Skeletal muscle satellite cell (primary cell): ENCODE data around the gene PPEF1.
"Not testable (repeated sequence)": the region's sequence is repeated elsewhere in the genome, so short reads cannot be mapped to it uniquely, and the experiment has no call there.

ENCODE experiments used
- H3K27me3 ChIP-seq: 2 replicates; pipeline ENCODE4 v1.7.0; 2013; ENCODE audit warnings: low read length; ENCODE audit not compliant: control insufficient read depth, insufficient read depth
- H3K36me3 ChIP-seq: 2 replicates; pipeline ENCODE4 v1.7.0; 2013; ENCODE audit warnings: mild to moderate bottlenecking, control low read depth, low read length; ENCODE audit not compliant: insufficient read depth
- H3K4me1 ChIP-seq: 2 replicates; pipeline ENCODE4 v1.7.0; 2013; ENCODE audit warnings: low read length; ENCODE audit not compliant: control insufficient read depth, insufficient read depth
- H3K4me2 ChIP-seq: 2 replicates; pipeline ENCODE4 v1.7.0; 2013; ENCODE audit warnings: mild to moderate bottlenecking, low read length
- H3K4me3 ChIP-seq: 2 replicates; pipeline ENCODE4 v1.7.0; 2013; ENCODE audit warnings: low read length
- H3K9ac ChIP-seq: 2 replicates; pipeline ENCODE4 v1.7.0; 2013; ENCODE audit warnings: mild to moderate bottlenecking, low read depth, low read length, moderate library complexity
- H3K9me3 ChIP-seq: replicated peaks from 2 replicates; pipeline ENCODE4 v1.7.0; 2013; ENCODE audit warnings: mild to moderate bottlenecking, control low read depth, low read length

The PPEF1 gene

DNA sequence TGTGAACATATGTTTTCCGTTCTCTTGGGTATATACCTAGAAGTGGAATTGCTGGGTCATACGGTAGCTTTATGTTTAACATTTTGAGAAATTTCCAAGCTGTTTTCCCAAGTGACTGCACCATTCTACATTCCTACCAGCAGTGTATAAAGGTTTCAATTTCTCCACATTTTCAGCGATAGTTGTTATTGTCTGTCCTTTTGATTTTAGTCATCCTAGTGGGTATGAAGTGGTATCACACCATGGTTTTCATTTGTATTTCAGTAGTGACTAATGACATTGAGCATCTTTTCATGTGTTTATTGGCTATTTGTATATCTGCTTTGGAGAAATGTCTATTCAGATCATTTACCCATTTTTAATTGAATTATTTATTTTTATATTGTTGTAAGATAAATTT is 2.4 kb downstream of the PPEF1 start:
- H3K36me3 ChIP-seq, result no peaks in the 10 kb centered on the region
- H3K4me1 ChIP-seq, result no peaks in the 10 kb centered on the region
- peaks cover 6% of the 10 kb centered on the region for H3K27me3 ChIP-seq
- no peak overlapping the region for H3K9ac ChIP-seq
- H3K9me3 ChIP-seq, result no peaks in the 10 kb centered on the region
- no peak overlapping the region for H3K4me3 ChIP-seq
- H3K4me2 ChIP-seq, result no peak overlapping the region

DNA sequence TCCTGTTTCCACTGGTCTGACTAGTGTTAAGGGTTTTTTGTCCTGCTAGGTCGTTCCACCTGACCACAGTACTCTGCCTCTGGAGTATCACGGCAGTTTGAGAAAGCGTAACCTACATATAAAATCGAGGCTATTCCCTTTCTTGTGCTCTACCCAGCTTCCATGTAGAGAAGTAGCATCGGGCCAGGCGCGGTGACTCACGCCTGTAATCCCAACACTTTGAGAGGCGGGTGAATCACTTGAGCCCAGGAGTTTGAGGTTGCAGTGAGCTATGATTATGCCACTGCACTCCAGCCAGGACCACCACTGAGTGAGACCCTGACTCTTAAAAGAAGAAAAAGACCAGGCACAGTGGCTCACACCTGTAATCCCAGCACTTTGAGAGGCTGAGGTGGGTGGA is 7.5 kb downstream of the PPEF1 start:
- no peak overlapping the region for H3K4me2 ChIP-seq
- H3K9ac ChIP-seq, result no peak overlapping the region
- H3K27me3 ChIP-seq, result no peaks in the 10 kb centered on the region
- no peaks in the 10 kb centered on the region for H3K4me1 ChIP-seq
- no peaks in the 10 kb centered on the region for H3K9me3 ChIP-seq
- H3K36me3 ChIP-seq, result no peaks in the 10 kb centered on the region
- no peak overlapping the region for H3K4me3 ChIP-seq

DNA sequence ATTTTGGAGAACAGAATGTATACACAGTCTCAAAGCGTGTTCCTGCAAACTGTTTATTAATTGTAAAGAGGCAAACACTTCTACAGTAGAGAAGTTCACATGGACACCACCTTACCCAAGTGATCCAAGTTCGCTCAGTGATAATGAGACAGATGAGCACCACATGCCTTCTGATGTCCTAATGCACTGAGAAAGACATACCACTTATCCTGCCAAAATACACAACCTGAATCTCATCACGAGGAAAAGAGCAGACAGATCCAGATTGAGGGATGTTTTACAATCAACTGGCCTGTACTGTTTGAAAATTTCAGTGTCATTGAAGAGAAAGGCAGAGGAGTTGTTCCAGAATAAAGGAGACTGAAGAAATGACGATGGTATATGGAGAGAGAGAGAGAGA is 12.4 kb downstream of the PPEF1 start:
- no peaks in the 10 kb centered on the region for H3K36me3 ChIP-seq
- no peaks in the 10 kb centered on the region for H3K27me3 ChIP-seq
- no peaks in the 10 kb centered on the region for H3K9me3 ChIP-seq
- no peaks in the 10 kb centered on the region for H3K4me1 ChIP-seq
- H3K9ac ChIP-seq, result no peak overlapping the region
- no peak overlapping the region for H3K4me2 ChIP-seq
- H3K4me3 ChIP-seq, result no peak overlapping the region

DNA sequence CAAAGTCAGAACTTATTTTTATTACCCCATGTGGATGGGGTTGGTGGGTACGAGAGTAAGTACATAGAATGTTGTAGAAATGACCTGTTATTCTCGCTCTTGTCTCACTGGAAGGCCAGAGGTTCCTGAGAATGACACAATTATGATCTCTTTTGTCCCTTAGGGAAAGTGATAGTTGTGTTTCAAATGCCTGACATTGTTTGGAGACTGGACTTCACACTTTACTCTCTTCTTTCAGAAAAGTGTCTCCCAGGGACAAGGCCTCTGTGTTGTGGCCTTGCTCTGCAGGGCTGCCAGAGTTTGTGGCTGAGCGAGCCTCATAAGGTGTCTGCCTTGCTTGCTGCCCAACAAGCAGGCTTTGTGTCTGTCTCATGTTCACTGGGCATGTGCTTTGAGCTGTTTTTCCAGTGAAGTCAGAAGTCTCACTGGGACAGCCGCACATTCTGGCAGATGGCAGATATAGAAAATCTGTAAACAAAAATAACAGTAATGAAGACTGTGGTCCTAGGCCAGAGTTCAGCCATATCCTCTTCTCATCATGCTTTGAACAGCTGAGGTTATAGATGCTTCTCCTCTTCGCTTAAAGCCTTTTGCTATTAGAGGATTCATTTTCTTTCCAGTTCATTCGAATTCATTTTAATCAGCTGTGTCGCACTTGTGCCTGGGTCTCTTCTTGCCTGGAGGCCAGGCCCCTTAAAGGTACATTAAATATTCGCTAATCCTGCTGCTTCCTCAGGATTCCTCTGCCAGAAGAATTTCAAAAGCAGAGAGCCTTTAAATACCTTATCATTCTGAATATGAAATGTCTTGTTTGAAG is 14.4 kb downstream of the PPEF1 start:
- no peak overlapping the region for H3K4me3 ChIP-seq
- H3K27me3 ChIP-seq, result no peaks in the 10 kb centered on the region
- peaks cover 3% of the 10 kb centered on the region for H3K9me3 ChIP-seq
- H3K9ac ChIP-seq, result no peak overlapping the region
- H3K4me1 ChIP-seq, result no peaks in the 10 kb centered on the region
- H3K36me3 ChIP-seq, result no peaks in the 10 kb centered on the region
- H3K4me2 ChIP-seq, result no peak overlapping the region

DNA sequence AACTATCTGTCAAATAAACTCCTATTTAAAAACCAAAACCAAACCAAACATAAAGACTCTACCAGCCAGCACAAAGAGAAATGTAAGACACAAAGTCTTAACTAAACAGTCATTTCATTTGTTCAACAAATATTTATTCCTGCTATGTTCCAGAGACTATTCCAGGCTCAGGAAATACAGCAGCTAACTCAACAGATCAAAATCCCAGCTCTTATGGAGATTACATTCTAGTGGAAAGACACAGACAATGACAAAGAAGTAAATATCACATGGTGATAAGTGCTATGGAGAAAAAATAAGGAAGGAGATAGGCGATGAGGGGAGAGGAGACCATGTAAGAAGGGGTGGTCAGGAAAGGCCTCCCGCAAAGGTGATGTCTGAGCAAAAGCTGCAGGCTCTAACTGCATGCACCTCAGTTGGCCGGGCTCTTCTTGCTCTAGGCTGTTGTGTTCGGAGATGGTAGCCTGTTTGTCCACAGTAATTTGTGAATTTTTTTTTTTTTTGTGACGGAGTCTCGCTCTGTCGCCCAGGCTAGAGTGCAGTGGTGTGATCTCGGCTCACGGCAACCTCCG is 15.1 kb downstream of the PPEF1 start:
- Histone ChIP-seq H3K9ac (no peak overlapping the region), H3K4me3 (no peak overlapping the region), H3K4me2 (no peak overlapping the region), H3K36me3 (no peaks in the 10 kb centered on the region), H3K27me3 (no peaks in the 10 kb centered on the region), H3K9me3 (peaks cover 3% of the 10 kb centered on the region), H3K4me1 (no peaks in the 10 kb centered on the region)

DNA sequence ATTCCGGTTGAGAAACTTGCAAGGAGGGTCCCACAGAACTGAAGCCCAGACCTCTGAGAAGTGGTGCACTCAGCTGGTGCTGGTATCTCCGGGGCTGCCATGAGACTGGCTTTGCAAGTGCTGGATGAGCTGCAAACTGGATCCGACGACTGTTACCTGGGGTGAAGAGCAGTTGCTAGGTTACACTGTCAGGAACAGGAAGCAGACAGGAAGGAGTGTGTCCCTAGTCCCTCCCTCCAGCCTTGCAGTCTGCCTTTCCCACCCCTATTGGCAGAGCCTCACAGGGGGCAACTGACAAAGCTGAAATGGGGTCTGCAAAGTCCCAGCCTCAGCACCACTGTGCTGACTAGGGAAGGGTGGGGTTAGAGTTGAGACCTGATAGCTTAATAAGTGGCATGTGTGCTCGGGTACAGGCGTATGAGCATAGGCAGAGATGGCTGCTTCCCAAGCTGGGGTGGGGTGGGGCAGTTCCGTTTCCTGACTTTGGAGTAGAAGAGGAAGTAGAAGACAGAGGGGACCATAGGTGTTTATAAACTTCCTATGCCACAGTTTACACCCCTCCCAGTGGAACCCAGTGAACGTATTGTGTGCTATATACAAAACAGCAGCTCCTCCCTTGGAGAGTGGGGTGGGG is 18.0 kb downstream of the PPEF1 start:
- no peaks in the 10 kb centered on the region for H3K27me3 ChIP-seq
- no peaks in the 10 kb centered on the region for H3K36me3 ChIP-seq
- peaks cover 3% of the 10 kb centered on the region for H3K9me3 ChIP-seq
- H3K9ac ChIP-seq, result no peak overlapping the region
- no peak overlapping the region for H3K4me3 ChIP-seq
- H3K4me2 ChIP-seq, result no peak overlapping the region
- H3K4me1 ChIP-seq, result no peaks in the 10 kb centered on the region

DNA sequence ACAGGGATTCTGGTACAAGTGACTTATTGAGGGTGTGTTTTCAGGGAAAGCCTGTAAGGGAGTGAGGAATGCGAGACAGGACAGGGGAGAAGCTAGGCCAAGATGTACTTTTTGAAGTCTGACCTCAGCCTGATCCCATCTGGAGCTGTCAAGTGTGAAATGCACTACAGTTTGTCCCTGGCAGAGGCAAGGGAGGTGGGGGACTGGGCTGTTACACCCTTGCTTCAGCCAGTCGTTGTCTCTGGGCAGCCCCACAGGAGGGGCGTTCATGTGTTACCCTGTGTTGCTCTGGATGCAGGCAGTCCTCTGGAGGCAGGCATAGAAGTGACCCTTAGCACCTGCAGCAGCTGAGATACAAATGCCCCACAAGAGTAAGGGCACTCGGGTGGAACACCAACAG is 25.8 kb downstream of the PPEF1 start:
- no peaks in the 10 kb centered on the region for H3K27me3 ChIP-seq
- H3K4me3 ChIP-seq, result no peak overlapping the region
- no peak overlapping the region for H3K4me2 ChIP-seq
- H3K9me3 ChIP-seq, result no peaks in the 10 kb centered on the region
- no peaks in the 10 kb centered on the region for H3K36me3 ChIP-seq
- H3K9ac ChIP-seq, result no peak overlapping the region
- H3K4me1 ChIP-seq, result no peaks in the 10 kb centered on the region

DNA sequence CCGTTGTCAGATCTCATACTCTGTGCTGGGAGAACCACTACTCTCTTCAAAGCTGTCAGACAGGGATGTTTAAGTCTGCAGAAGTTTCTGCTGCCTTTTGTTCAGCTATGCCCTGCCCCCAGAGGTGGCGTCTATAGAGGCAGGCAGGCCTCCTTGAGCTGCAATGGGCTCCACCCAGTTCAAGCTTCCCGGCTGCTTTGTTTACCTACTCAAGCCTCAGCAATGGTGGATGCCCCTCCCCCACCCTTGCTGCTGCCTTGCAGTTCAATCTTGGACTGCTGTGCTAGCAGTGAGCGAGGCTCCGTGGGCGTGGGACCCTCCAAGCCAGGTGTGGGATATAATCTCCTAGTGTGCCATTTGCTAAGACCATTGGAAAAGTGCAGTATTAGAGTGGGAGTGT is 32.2 kb downstream of the PPEF1 start:
- H3K36me3 ChIP-seq, H3K9me3 ChIP-seq, H3K9ac ChIP-seq, H3K4me1 ChIP-seq, H3K4me2 ChIP-seq, H3K27me3 ChIP-seq, H3K4me3 ChIP-seq: not testable (repeated sequence)

DNA sequence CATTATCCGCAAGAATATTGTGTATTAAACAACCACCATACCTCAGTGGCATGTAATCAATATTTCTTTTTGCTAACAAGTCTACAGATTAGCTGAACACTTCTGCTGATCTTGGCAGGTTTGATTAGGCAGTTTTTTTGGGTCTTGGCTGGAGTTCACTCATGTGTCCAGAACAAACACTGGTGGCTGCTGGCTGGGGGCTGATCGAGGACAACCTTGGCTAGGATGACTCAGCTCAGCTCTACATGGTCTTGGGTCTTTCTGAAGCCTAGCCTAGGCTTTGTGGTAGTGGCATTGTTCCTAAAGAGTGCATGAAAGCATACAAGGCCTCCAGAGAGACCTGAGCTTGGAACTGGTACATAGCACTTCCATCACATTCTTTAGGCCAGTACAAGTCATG is 41.1 kb downstream of the PPEF1 start:
- H3K9ac ChIP-seq, result no peak overlapping the region
- H3K36me3 ChIP-seq, result no peaks in the 10 kb centered on the region
- no peaks in the 10 kb centered on the region for H3K27me3 ChIP-seq
- H3K4me1 ChIP-seq, result no peaks in the 10 kb centered on the region
- H3K9me3 ChIP-seq, result no peaks in the 10 kb centered on the region
- no peak overlapping the region for H3K4me3 ChIP-seq
- H3K4me2 ChIP-seq, result no peak overlapping the region

DNA sequence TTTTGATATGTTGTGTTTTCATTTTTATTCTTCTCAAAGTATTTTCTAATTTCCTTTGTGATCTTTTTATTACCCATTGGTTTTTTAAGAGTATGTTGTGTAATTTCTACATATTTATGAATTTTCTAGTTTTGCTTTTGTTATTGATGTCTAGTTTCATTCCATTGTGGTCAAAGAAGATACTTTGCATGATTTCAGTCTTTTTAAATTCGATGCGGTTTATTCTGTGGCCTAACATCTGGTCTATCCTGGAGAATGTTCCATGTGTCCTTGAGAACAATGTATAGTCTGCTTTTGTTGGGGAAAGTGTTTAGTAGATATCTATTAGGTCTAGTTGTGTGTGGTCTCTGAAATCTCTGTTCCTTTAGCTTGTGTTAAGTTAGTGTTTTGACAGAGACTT is 46.2 kb downstream of the PPEF1 start:
- no peak overlapping the region for H3K4me3 ChIP-seq
- H3K36me3 ChIP-seq, result no peaks in the 10 kb centered on the region
- no peaks in the 10 kb centered on the region for H3K4me1 ChIP-seq
- H3K9me3 ChIP-seq, result no peaks in the 10 kb centered on the region
- no peaks in the 10 kb centered on the region for H3K27me3 ChIP-seq
- H3K4me2 ChIP-seq, result no peak overlapping the region
- no peak overlapping the region for H3K9ac ChIP-seq

DNA sequence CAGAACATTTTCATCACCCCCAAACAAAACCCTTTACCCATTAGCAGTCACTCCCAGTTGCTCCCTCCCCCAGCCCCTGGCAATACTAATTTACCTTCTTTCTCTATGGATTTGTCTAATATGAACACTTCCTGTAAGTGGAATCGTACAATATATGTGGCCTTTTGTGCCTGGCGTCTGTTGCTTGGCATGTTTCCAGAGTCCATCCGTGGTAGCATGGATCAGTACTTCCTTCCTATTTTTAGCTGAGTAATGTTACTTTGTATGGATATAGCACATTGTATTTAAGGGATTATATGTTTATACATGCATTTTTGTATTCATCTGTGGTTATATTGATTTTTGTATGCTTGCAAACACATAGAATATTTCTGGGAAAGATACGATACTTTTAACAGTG is 48.2 kb downstream of the PPEF1 start:
- Histone ChIP-seq H3K4me3 (no peak overlapping the region), H3K9ac (no peak overlapping the region), H3K27me3 (no peaks in the 10 kb centered on the region), H3K4me2 (no peak overlapping the region), H3K36me3 (no peaks in the 10 kb centered on the region), H3K9me3 (no peaks in the 10 kb centered on the region), H3K4me1 (no peaks in the 10 kb centered on the region)
